Upper lobe of right lung (tissue), 1 donor: ENCODE measurements around the gene CDK14. TPM values are rescaled to one million over a fixed set of nuclear protein-coding genes. Genes with fewer than 3 reads are reported as not detected.
A peak's percentile ranks its signal among the peaks of the same experiment; 100 is the strongest.

Source experiments
- ATAC-seq: fragments of 200-7000 bp; cut with Tn5 transposase; one replicate; pipeline ENCODE4 v1.9.1; 2020; ENCODE audit warnings: mild to moderate bottlenecking, moderate library complexity
- DNase-seq: peaks from one replicate; pipeline ENCODE4 v3.0.0-alpha.2; 2020
- H3K27ac ChIP-seq: fragments of 200-600 bp; one replicate; pipeline ENCODE4 v1.8.0; 2022
- H3K27me3 ChIP-seq: fragments of 200-600 bp; one replicate; pipeline ENCODE4 v1.8.0; 2022; ENCODE audit warnings: mild to moderate bottlenecking
- H3K36me3 ChIP-seq: fragments of 200-600 bp; one replicate; pipeline ENCODE4 v1.8.0; 2022
- H3K4me1 ChIP-seq: fragments of 200-600 bp; one replicate; pipeline ENCODE4 v1.8.0; 2022
- H3K4me3 ChIP-seq: fragments of 200-600 bp; one replicate; pipeline ENCODE4 v1.8.0; 2022; ENCODE audit warnings: mild to moderate bottlenecking
- H3K9me3 ChIP-seq: fragments of 200-600 bp; one replicate; pipeline ENCODE4 v1.8.0; 2022
- CTCF ChIP-seq: fragments of 200-600 bp; IDR thresholded peaks from one replicate; pipeline ENCODE4 v1.8.0; 2022; ENCODE audit warnings: antibody characterized with exemption
- intact Hi-C: fragments of 100-400 bp; cut with DNase I; formaldehyde crosslinking; loops from one replicate; pipeline ENCODE4 v1.11.0; 2022
- total RNA-seq: library from RNA; stranded (reverse); fragmentation: NEBNext Ultra II Directional; extraction: Animal tissue kit (Norgen Biotek cat#: 25700); gene quantifications from one replicate; pipeline ENCODE4 v1.2.1, GENCODE V29; 2021
- donor health status: DM: no; HTN: yes; CAD: no; lungs with severe emphysema.

The CDK14 gene
- total RNA-seq, 1 donor from 2014 or later, result 47.2 TPM

- H3K4me3 ChIP-seq, result no peak overlapping the region
- H3K4me1 ChIP-seq, result no peaks in the 10 kb centered on the region
- no peaks in the 10 kb centered on the region for H3K9me3 ChIP-seq
- ATAC-seq, result no peak
- DNase-seq, result no peak
- intact Hi-C loops, result no loop called here
- H3K27me3 ChIP-seq, result no peaks in the 10 kb centered on the region
- no peak overlapping the region for H3K27ac ChIP-seq
- peaks cover 6% of the 10 kb centered on the region for H3K36me3 ChIP-seq
- no peak for TF ChIP-seq CTCF
Observed at GRCh38 chr7:90988516-90988915, 392.4 kb downstream of the CDK14 start.

DNA sequence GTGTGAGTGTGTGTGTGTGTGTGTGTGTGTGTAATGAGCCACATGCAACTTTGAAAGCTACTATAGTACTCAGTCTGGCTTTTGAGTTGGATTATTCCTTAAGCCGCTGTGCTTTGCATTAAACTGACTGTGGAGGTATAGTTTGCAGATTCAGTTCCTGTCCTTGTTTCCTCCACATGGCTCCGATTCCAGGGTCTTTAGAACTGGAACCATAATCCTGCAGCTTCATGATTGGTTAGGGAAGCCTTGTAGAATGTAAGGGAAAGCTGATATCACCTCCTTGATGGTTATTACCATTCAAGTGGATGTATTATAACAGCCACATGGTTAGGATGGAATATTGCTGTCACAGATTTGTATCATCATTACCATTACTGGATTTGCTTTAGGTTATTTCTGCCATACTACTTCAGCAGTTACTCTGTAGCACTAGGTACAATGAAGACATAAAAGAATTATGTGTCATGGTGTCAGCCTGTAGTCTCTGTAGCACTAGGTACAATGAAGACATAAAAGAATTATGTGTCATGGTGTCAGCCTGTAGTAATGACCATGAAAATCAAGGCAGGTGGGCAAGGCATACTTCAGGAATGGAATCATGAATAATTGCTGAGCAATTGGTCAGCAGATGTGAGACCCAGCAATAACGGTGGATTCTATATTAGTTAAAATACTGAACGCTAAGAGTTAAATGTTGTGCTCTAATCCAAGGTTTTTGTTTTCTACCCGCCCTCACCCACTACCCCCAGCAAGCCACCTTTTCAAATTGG is 393.1 kb downstream of the CDK14 start:
- no peak for TF ChIP-seq CTCF
- H3K27me3 ChIP-seq, result no peaks in the 10 kb centered on the region
- no peak overlapping the region for H3K4me3 ChIP-seq
- peaks cover 5% of the 10 kb centered on the region for H3K36me3 ChIP-seq
- H3K9me3 ChIP-seq, result no peaks in the 10 kb centered on the region
- H3K4me1 ChIP-seq, result no peaks in the 10 kb centered on the region
- H3K27ac ChIP-seq, result no peak overlapping the region
- intact Hi-C loops, result no loop called here
- DNase-seq (no peak), ATAC-seq (no peak)

GRCh38 chr7:90994121-90994520 is 398.0 kb downstream of the CDK14 start:
- Histone ChIP-seq H3K36me3 (no peaks in the 10 kb centered on the region), H3K27ac (no peak overlapping the region), H3K9me3 (no peaks in the 10 kb centered on the region), H3K27me3 (no peaks in the 10 kb centered on the region), H3K4me1 (no peaks in the 10 kb centered on the region), H3K4me3 (no peak overlapping the region)
- intact Hi-C loops, result no loop called here
- DNase-seq, result no peak
- ATAC-seq, result peak; percentile 49
- no peak for TF ChIP-seq CTCF

DNA sequence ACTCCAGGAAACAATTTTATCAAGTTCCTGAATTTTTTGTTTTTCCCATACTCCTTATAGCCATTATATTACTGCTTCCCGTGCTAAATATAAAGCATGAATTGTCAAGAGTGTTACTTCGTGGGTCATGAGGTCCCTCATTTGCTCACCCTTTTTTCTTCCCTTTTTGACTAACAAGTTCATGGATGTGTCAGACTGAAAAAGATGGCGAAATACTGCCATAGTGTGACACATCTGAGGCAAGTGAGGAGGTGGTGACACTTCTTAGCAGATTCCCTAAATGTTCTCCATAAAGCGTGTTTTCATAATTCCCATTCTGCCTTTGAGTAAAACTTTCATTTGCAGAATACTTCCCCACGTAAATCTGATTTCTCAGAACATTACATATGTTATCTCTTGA is 398.5 kb downstream of the CDK14 start:
- no peaks in the 10 kb centered on the region for H3K4me1 ChIP-seq
- no peak overlapping the region for H3K4me3 ChIP-seq

GRCh38 chr7:90995996-90996395 is 399.9 kb downstream of the CDK14 start:
- no peaks in the 10 kb centered on the region for H3K27me3 ChIP-seq
- no peak overlapping the region for H3K27ac ChIP-seq
- DNase-seq, result no peak
- no peaks in the 10 kb centered on the region for H3K9me3 ChIP-seq
- no peak for ATAC-seq
- H3K36me3 ChIP-seq, result no peaks in the 10 kb centered on the region
- intact Hi-C loops, result no loop called here
- no peaks in the 10 kb centered on the region for H3K4me1 ChIP-seq
- no peak overlapping the region for H3K4me3 ChIP-seq
- TF ChIP-seq CTCF, result no peak

More for the DNA sequence above, 398.5 kb downstream of the CDK14 start:
- Histone ChIP-seq H3K27me3 (no peaks in the 10 kb centered on the region), H3K9me3 (no peaks in the 10 kb centered on the region), H3K27ac (no peak overlapping the region), H3K36me3 (no peaks in the 10 kb centered on the region)
- DNase-seq, result no peak
- no peak for TF ChIP-seq CTCF
- intact Hi-C loops, result no loop called here
- ATAC-seq, result peak; percentile 66
